Measurements from ENCODE around the gene FBN2. TPM values are rescaled to one million over a fixed set of nuclear protein-coding genes. Genes with fewer than 3 reads are reported as not detected.

The FBN2 gene
- 29.7 and 51.2 TPM in 2 replicates for total RNA-seq

GRCh38 chr5:128538000-128538249 is at the start of gene FBN2:
Gene FBN2, minus strand, starts transcription at chr5:128538245. Its CDS starts 642 bp downstream, at chr5:128537603.

